MM.1S (cell line): Measurements from ENCODE around the gene ING5.
A peak's percentile ranks its signal among the peaks of the same experiment; 100 is the strongest.

Experiments used
- DNase-seq: peaks from one replicate; pipeline ENCODE4 v3.0.0-alpha.2; 2015
- H2AFZ ChIP-seq: fragments of 300-600 bp; sonication (generic); 2 replicates; pipeline ENCODE4 v1.6.0; 2016; ENCODE audit warnings: antibody characterized with exemption, low read length
- H3F3A ChIP-seq: fragments of 300-600 bp; sonication (generic); 2 replicates; pipeline ENCODE4 v1.6.1; 2016; ENCODE audit warnings: mild to moderate bottlenecking, antibody characterized with exemption, low read length, moderate library complexity, mixed read lengths; ENCODE audit not compliant: insufficient read depth
- H3K27ac ChIP-seq: fragments of 300-600 bp; sonication (generic); 2 replicates; pipeline ENCODE4 v1.5.1; 2016; ENCODE audit warnings: mild to moderate bottlenecking, low read length
- H3K27me3 ChIP-seq: fragments of 300-600 bp; sonication (generic); replicated peaks from 2 replicates; pipeline ENCODE4 v1.6.0; 2016; ENCODE audit warnings: low read length; ENCODE audit not compliant: insufficient read depth
- H3K36me3 ChIP-seq: fragments of 300-600 bp; sonication (generic); replicated peaks from 2 replicates; pipeline ENCODE4 v1.6.1; 2016; ENCODE audit warnings: mild to moderate bottlenecking, low read length, mixed read lengths; ENCODE audit not compliant: insufficient read depth
- H3K4me1 ChIP-seq: fragments of 300-600 bp; sonication (generic); 2 replicates; pipeline ENCODE4 v1.6.1; 2016; ENCODE audit warnings: low read length, mixed read lengths
- H3K4me2 ChIP-seq: fragments of 300-600 bp; sonication (generic); 2 replicates; pipeline ENCODE4 v1.6.0; 2016; ENCODE audit warnings: low read depth, low read length
- H3K4me3 ChIP-seq: fragments of 300-600 bp; sonication (generic); 2 replicates; pipeline ENCODE4 v1.5.1; 2016; ENCODE audit warnings: low read length, mixed read lengths
- H3K79me2 ChIP-seq: fragments of 300-600 bp; sonication (generic); 2 replicates; pipeline ENCODE4 v1.6.1; 2016; ENCODE audit warnings: mixed run types, low read length, mixed read lengths
- H3K9ac ChIP-seq: fragments of 300-600 bp; sonication (generic); 2 replicates; pipeline ENCODE4 v1.6.1; 2016; ENCODE audit warnings: low read length, mixed read lengths
- H3K9me2 ChIP-seq: fragments of 300-600 bp; sonication (generic); replicated peaks from 2 replicates; pipeline ENCODE4 v1.6.1; 2016; ENCODE audit warnings: mild to moderate bottlenecking, low read length, mixed read lengths; ENCODE audit not compliant: insufficient read depth
- H3K9me3 ChIP-seq: fragments of 300-600 bp; sonication (generic); replicated peaks from 2 replicates; pipeline ENCODE4 v1.6.1; 2016; ENCODE audit warnings: mild to moderate bottlenecking, low read length, mixed read lengths; ENCODE audit not compliant: insufficient read depth
- H4K20me1 ChIP-seq: fragments of 300-600 bp; sonication (generic); 2 replicates; pipeline ENCODE4 v1.6.1; 2016; ENCODE audit warnings: mild to moderate bottlenecking, low read length, moderate library complexity, mixed read lengths; ENCODE audit not compliant: insufficient read depth
- CTCF ChIP-seq: fragments of 300-600 bp; sonication (generic); IDR thresholded peaks from 2 replicates; pipeline ENCODE4 v1.5.1; 2016; ENCODE audit warnings: antibody characterized with exemption, low read length, mixed read lengths
- EZH2 ChIP-seq: fragments of 300-600 bp; sonication (generic); optimal IDR thresholded peaks from 2 replicates; pipeline ENCODE3; 2017; ENCODE audit warnings: low read depth, mild to moderate bottlenecking, antibody characterized with exemption, low read length, mixed read lengths
- EZH2phosphoT487 ChIP-seq: fragments of 300-600 bp; sonication (generic); IDR thresholded peaks from 2 replicates; pipeline ENCODE4 v1.6.1; 2018; ENCODE audit warnings: antibody characterized with exemption, low read length

Gene ING5

GRCh38 chr2:241701399-241702154, at the start of gene ING5:
TSS of gene ING5 (plus strand) at chr2:241702039. CDS start at chr2:241702066, 27 bp downstream.
- no peaks in the 10 kb centered on the region for H3K9me3 ChIP-seq
- TF ChIP-seq EZH2phosphoT487 (no peak), CTCF (no peak), EZH2 (no peak)
- H3K4me2 ChIP-seq = peak within 1 kb of the TSS; percentile 78
- H3K4me3 ChIP-seq = peak within 1 kb of the TSS; percentile 79
- no peaks in the 10 kb centered on the region for H4K20me1 ChIP-seq
- peak within 1 kb of the TSS; percentile 98 for H3K9ac ChIP-seq
- H3K4me1 ChIP-seq = no peaks in the 10 kb centered on the region
- DNase-seq = peak; percentile 95
- H3K27ac ChIP-seq = peak within 1 kb of the TSS; percentile 95
- H3K27me3 ChIP-seq = no peaks in the 10 kb centered on the region
- H3K79me2 ChIP-seq = peaks cover 28% of the 10 kb centered on the region
- no peaks in the 10 kb centered on the region for H3F3A ChIP-seq
- H2AFZ ChIP-seq = no peak within 1 kb of the TSS
- no peaks in the 10 kb centered on the region for H3K9me2 ChIP-seq
- H3K36me3 ChIP-seq = no peaks in the 10 kb centered on the region

- H3F3A ChIP-seq = no peaks in the 10 kb centered on the region
- H3K4me2 ChIP-seq = no peak overlapping the region
- no peak for DNase-seq
- TF ChIP-seq EZH2phosphoT487 = no peak
- TF ChIP-seq CTCF = no peak
- TF ChIP-seq EZH2 = no peak
- no peak overlapping the region for H2AFZ ChIP-seq
- H3K9me2 ChIP-seq = no peaks in the 10 kb centered on the region
- no peak overlapping the region for H3K9ac ChIP-seq
- H3K4me3 ChIP-seq = no peak overlapping the region
- H3K27me3 ChIP-seq = no peaks in the 10 kb centered on the region
- no peaks in the 10 kb centered on the region for H3K4me1 ChIP-seq
- no peaks in the 10 kb centered on the region; the same call in 1 of the 2 replicates for H3K36me3 ChIP-seq
- H3K27ac ChIP-seq = no peak overlapping the region
- H3K79me2 ChIP-seq = peaks cover 31% of the 10 kb centered on the region
- H4K20me1 ChIP-seq = no peaks in the 10 kb centered on the region
- no peaks in the 10 kb centered on the region for H3K9me3 ChIP-seq
These were observed 49.7 kb upstream of the ING5 start for GRCh38 chr2:241652142-241652541.

- H3K27me3 ChIP-seq = no peaks in the 10 kb centered on the region
- H3F3A ChIP-seq = no peaks in the 10 kb centered on the region
- TF ChIP-seq CTCF (no peak), EZH2phosphoT487 (no peak), EZH2 (no peak)
- no peak overlapping the region for H2AFZ ChIP-seq
- no peak overlapping the region for H3K4me3 ChIP-seq
- H3K9me3 ChIP-seq = no peaks in the 10 kb centered on the region
- no peaks in the 10 kb centered on the region for H3K9me2 ChIP-seq
- no peaks in the 10 kb centered on the region for H3K4me1 ChIP-seq
- DNase-seq = no peak
- no peaks in the 10 kb centered on the region for H4K20me1 ChIP-seq
- no peak overlapping the region for H3K9ac ChIP-seq
- H3K27ac ChIP-seq = no peak overlapping the region
- H3K79me2 ChIP-seq = peaks cover 27% of the 10 kb centered on the region
- no peaks in the 10 kb centered on the region; the same call in 1 of the 2 replicates for H3K36me3 ChIP-seq
- H3K4me2 ChIP-seq = no peak overlapping the region
These were observed 49.1 kb upstream of the ING5 start for GRCh38 chr2:241652722-241653121.
